K562 (cell line): Measurements from ENCODE around the gene MTG2. TPM values are rescaled to one million over a fixed set of nuclear protein-coding genes. Genes with fewer than 3 reads are reported as not detected.

ENCODE experiments used
- ATAC-seq: fragments of 200-7000 bp; cut with Tn5 transposase; 3 replicates; pipeline ENCODE4 v1.9.1; 2020; ENCODE audit warnings: moderate library complexity
- BruUV-seq: library from RNA; stranded (reverse); fragments of 400-500 nt; replicated peaks from 2 replicates; lab custom pipeline; 2021; lab: Mats Ljungman, UMichigan
- CTCF ChIA-PET: fragments of 300-600 bp; formaldehyde crosslinking; extraction: SDS; loops from one replicate; lab custom pipeline; 2021; ENCODE audit warnings: low intra/inter-chr PET ratio; lab: Yijun Ruan, JAX
- POLR2A ChIA-PET: fragments of 300-600, 350-650 bp; sonication (Branson Sonifier 250); formaldehyde crosslinking; extraction: SDS; loops from one replicate; lab custom pipeline; 2021; ENCODE audit warnings: antibody characterized with exemption, inconsistent platforms; lab: Yijun Ruan, JAX
- DNase-seq, 4 experiments: peaks; one replicate each; pipeline versions ENCODE4 v3.0.0 to v3.0.0-alpha.2; 2011 to 2018; ENCODE audit warnings: low spot score in 3 of 4, mixed read lengths in 3 of 4; ENCODE audit errors: extremely low read depth in 1 of 4
- FAIRE-seq: peaks from 2 replicates; lab custom pipeline; 2011; peaks lifted over from hg19 to GRCh38; lab: Jason Lieb, UNC
- H2AFZ ChIP-seq: 2 replicates; pipeline ENCODE4 v1.6.0; 2011; ENCODE audit warnings: low read depth, low read length, control low read depth, inconsistent platforms
- H3K27ac ChIP-seq: fragments of 200-600 bp; 3 replicates; pipeline ENCODE4 v1.8.0; 2011; ENCODE audit warnings: low read depth, mild to moderate bottlenecking, control low read depth, inconsistent platforms, low read length, moderate library complexity, mixed read lengths; ENCODE audit errors: extremely low read depth
- H3K27me3 ChIP-seq, 2 experiments: fragments of 300-600 bp in 1 of 2; 2 replicates in 1 of 2; 3 replicates in 1 of 2; pipeline versions ENCODE4 v1.6.0 to v1.8.0; 2011; ENCODE audit warnings: inconsistent platforms in 2 of 2, low read length in 2 of 2, mild to moderate bottlenecking in 1 of 2, mixed read lengths in 1 of 2, moderate library complexity in 1 of 2; ENCODE audit not compliant: control insufficient read depth in 2 of 2, insufficient read depth in 2 of 2
- H3K36me3 ChIP-seq: fragments of 300-600 bp; 3 replicates; pipeline ENCODE4 v1.8.0; 2011; ENCODE audit warnings: mild to moderate bottlenecking, low read length, inconsistent platforms; ENCODE audit not compliant: control insufficient read depth, insufficient read depth
- H3K4me1 ChIP-seq, 2 experiments: fragments of 200-600 bp in 1 of 2; replicated peaks in 1 of 2; 2 replicates in 1 of 2; 3 replicates in 1 of 2; pipeline versions ENCODE4 v1.5.1 to v1.8.0; 2011; ENCODE audit warnings: inconsistent platforms in 2 of 2, low read length in 2 of 2, mild to moderate bottlenecking in 1 of 2, mixed read lengths in 1 of 2, moderate library complexity in 1 of 2; ENCODE audit not compliant: control insufficient read depth in 2 of 2, insufficient read depth in 2 of 2
- H3K4me2 ChIP-seq: 2 replicates; pipeline ENCODE4 v1.6.1; 2011; ENCODE audit warnings: low read length, control low read depth, inconsistent platforms, mixed read lengths; ENCODE audit not compliant: insufficient read depth
- H3K4me3 ChIP-seq: fragments of 200-600 bp; sonication (generic), shearing (Covaris generic); 2 replicates; pipeline ENCODE4 v1.5.1; 2016; ENCODE audit warnings: control low read depth, inconsistent platforms
- H3K79me2 ChIP-seq: fragments of 200-600 bp; 3 replicates; pipeline ENCODE4 v1.8.0; 2011; ENCODE audit warnings: low read length, inconsistent platforms; ENCODE audit not compliant: control insufficient read depth, insufficient read depth
- H3K9ac ChIP-seq, 2 experiments: 2 replicates each; pipeline versions ENCODE4 v1.6.0 to v1.6.1; 2011; ENCODE audit warnings: low read depth in 2 of 2, low read length in 2 of 2, control low read depth in 1 of 2, inconsistent platforms in 1 of 2, mild to moderate bottlenecking in 1 of 2, mixed read lengths in 1 of 2; ENCODE audit not compliant: insufficient read depth in 1 of 2
- H3K9me1 ChIP-seq: one replicate; pipeline ENCODE4 v1.6.0; 2011; ENCODE audit warnings: inconsistent platforms, mild to moderate bottlenecking, low read length, moderate library complexity; ENCODE audit not compliant: control insufficient read depth, insufficient read depth
- H3K9me3 ChIP-seq: replicated peaks from 2 replicates; pipeline ENCODE4 v1.5.1; 2011; ENCODE audit warnings: low read depth, low read length, inconsistent platforms; ENCODE audit not compliant: control insufficient read depth, insufficient read depth
- H4K20me1 ChIP-seq: replicated peaks from 2 replicates; pipeline ENCODE4 v1.6.1; 2011; ENCODE audit warnings: low read length, inconsistent platforms, mixed read lengths; ENCODE audit not compliant: control insufficient read depth, insufficient read depth
- BCLAF1 ChIP-seq, 2 experiments: fragments of 450-650 bp in 1 of 2; IDR thresholded peaks; 2 replicates each; pipeline ENCODE4 v1.6.1; 2011 to 2017; ENCODE audit warnings: low read depth in 2 of 2, antibody characterized with exemption in 1 of 2, borderline replicate concordance in 1 of 2, low read length in 1 of 2, mild to moderate bottlenecking in 1 of 2, mixed read lengths in 1 of 2; ENCODE audit not compliant: control insufficient read depth in 1 of 2
- EGR1 ChIP-seq: fragments of 450-650 bp; conservative IDR thresholded peaks from 2 replicates; pipeline ENCODE4 v1.6.1; 2017; ENCODE audit warnings: mild to moderate bottlenecking
- OTX1 ChIP-seq: fragments of 450-650 bp; formaldehyde crosslinking; IDR thresholded peaks from 2 replicates; pipeline ENCODE4 v1.4.0; 2022; ENCODE audit warnings: mild to moderate bottlenecking
- PRDM10 ChIP-seq: fragments of 450-650 bp; IDR thresholded peaks from 2 replicates; pipeline ENCODE4 v1.6.1; 2018; ENCODE audit not compliant: partially characterized antibody
- SIRT6 ChIP-seq: IDR thresholded peaks from one replicate; pipeline ENCODE4 v1.6.1; 2012; ENCODE audit warnings: low read depth, mild to moderate bottlenecking, control low read depth, inconsistent platforms, low read length, moderate library complexity
- SIX5 ChIP-seq, 2 experiments: IDR thresholded peaks; 2 replicates each; pipeline ENCODE4 v1.6.1; 2011; ENCODE audit warnings: low read length in 2 of 2, borderline replicate concordance in 1 of 2, low read depth in 1 of 2, mild to moderate bottlenecking in 1 of 2, moderate library complexity in 1 of 2; ENCODE audit not compliant: insufficient read depth in 1 of 2
- SP2 ChIP-seq: IDR thresholded peaks from 2 replicates; pipeline ENCODE4 v1.6.1; 2011; ENCODE audit warnings: mild to moderate bottlenecking, low read depth, low read length, moderate library complexity; ENCODE audit not compliant: poor library complexity, severe bottlenecking; ENCODE audit errors: extremely low read depth
- ZNF449 ChIP-seq: fragments of 250-450 bp; sonication (Bioruptor Pico); IDR thresholded peaks from 2 replicates; pipeline ENCODE4 v1.8.0; 2022; ENCODE audit warnings: moderate library complexity, mild to moderate bottlenecking, inconsistent platforms
- ZNF586 ChIP-seq: fragments of 450-650 bp; formaldehyde crosslinking; conservative IDR thresholded peaks from 2 replicates; pipeline ENCODE4 v1.4.0; 2020; ENCODE audit warnings: mild to moderate bottlenecking, moderate library complexity
- WGBS: fragments of 100-300 bp; shearing (Covaris generic); methylation state at CpG from one replicate; pipeline ENCODE4 v1.1.6; 2016; ENCODE audit warnings: low coverage, mixed read lengths; ENCODE audit not compliant: insufficient coverage; ENCODE audit errors: missing lambda C conversion rate; 5-methylcytosine and 5-hydroxymethylcytosine counted together
- in situ Hi-C: fragments of 300-500 bp; cut with MboI; formaldehyde crosslinking; loops from 4 replicates; pipeline ENCODE4 v1.15.0; 2018; ENCODE audit warnings: inconsistent platforms, mixed read lengths
- intact Hi-C: fragments of 100-400 bp; cut with micrococcal nuclease; formaldehyde crosslinking; loops from 2 replicates; pipeline ENCODE4 v1.14.2; 2022
- polyA plus RNA-seq, 8 experiments: library from polyadenylated mRNA; depleted of rRNA in 4 of 8; stranded (reverse) in 5 of 8; unstranded in 3 of 8; fragments of >200 nt; fragmentation: Nextera tagmentation in 2 of 8; fragmentation: Illumina TruSeq in 1 of 8; extraction: Ambion mirVana in 2 of 8; extraction: Trizol in 1 of 8; gene quantifications; 2 replicates each; pipeline versions ENCODE4 v1.2.1 to v1.2.3, GENCODE V29; 2011 to 2014; ENCODE audit warnings: inconsistent platforms in 1 of 8, missing spikeins in 1 of 8
- total RNA-seq, 7 experiments: library from RNA; depleted of rRNA in 6 of 7; stranded (reverse); fragments of >200 nt in 6 of 7; fragmentation: Illumina TruSeq in 2 of 7; extraction: Trizol in 2 of 7; gene quantifications; 2 replicates each; pipeline versions ENCODE4 v1.2.1 to v1.2.3, GENCODE V29; 2011 to 2021; ENCODE audit warnings: low replicate concordance in 1 of 7

The MTG2 gene
- total and polyA plus RNA-seq, 9 of the 15 experiments (the other 6 are each of a cell fraction or from before 2014, with no cell fraction given): 8.7 to 67.5 (median 44.5) TPM

- H3K9ac ChIP-seq: no peak overlapping the region; a peak in 1 of 4 replicates
- 84% methylated on average over 16 of the region's 17 CpGs for WGBS
- peaks cover 29% of the 10 kb centered on the region for H3K79me2 ChIP-seq
- ChIA-PET POLR2A (interaction anchor here (0.5 kb wide), 2 partner anchors 20 to 145 kb away, joined by 3 read pairs; no protein-coding TSS in a partner anchor), CTCF (no interaction called here)
- peaks cover 92% of the 10 kb centered on the region; the same call in 2 of the 3 replicates for H3K36me3 ChIP-seq
- no TSS peak for BruUV-seq
- no peak overlapping the region for H3K27ac ChIP-seq
- H3K4me3 ChIP-seq: no peak overlapping the region
- TF ChIP-seq OTX1 (CRISPR knock-in tag): no peak
- TF ChIP-seq EGR1: peak; percentile 56
- no peak for TF ChIP-seq SP2
- no peak for TF ChIP-seq SIRT6
- no peak for TF ChIP-seq ZNF449
- no peak for TF ChIP-seq ZNF586 (CRISPR knock-in tag)
- no peak for TF ChIP-seq PRDM10
- no peak for TF ChIP-seq BCLAF1 (IDR thresholded peaks at IDR 0.05; ENCODE audit: borderline replicate concordance in 1 of 2, control insufficient read depth in 1 of 2, low read depth in 2 of 2, low read length in 1 of 2)
- TF ChIP-seq SIX5 (IDR thresholded peaks at IDR 0.05; ENCODE audit: borderline replicate concordance in 1 of 2, insufficient read depth in 1 of 2, low read depth in 1 of 2, low read length in 2 of 2): no peak
- TF ChIP-seq, all 486 proteins: peak for 1
- intact Hi-C loops (no loop called here), in situ Hi-C loops (no loop called here)
- Histone ChIP-seq H3K9me3 (no peaks in the 10 kb centered on the region), H3K4me1 (peaks cover 2 to 43% of the 10 kb centered on the region in 2 experiments; a peak in 3 of 5 replicates), H2AFZ (no peak overlapping the region), H3K9me1 (peaks cover 5% of the 10 kb centered on the region), H4K20me1 (peaks cover 16% of the 10 kb centered on the region), H3K27me3 (no peaks in the 10 kb centered on the region), H3K4me2 (no peak overlapping the region)
- ATAC-seq (no peak), DNase-seq (no peak), FAIRE-seq (no peak)
Measured at GRCh38 chr20:62161347-62161746, 21.5 kb upstream of the MTG2 start.
